ENCODE data around the gene TOMM34.

DNA sequence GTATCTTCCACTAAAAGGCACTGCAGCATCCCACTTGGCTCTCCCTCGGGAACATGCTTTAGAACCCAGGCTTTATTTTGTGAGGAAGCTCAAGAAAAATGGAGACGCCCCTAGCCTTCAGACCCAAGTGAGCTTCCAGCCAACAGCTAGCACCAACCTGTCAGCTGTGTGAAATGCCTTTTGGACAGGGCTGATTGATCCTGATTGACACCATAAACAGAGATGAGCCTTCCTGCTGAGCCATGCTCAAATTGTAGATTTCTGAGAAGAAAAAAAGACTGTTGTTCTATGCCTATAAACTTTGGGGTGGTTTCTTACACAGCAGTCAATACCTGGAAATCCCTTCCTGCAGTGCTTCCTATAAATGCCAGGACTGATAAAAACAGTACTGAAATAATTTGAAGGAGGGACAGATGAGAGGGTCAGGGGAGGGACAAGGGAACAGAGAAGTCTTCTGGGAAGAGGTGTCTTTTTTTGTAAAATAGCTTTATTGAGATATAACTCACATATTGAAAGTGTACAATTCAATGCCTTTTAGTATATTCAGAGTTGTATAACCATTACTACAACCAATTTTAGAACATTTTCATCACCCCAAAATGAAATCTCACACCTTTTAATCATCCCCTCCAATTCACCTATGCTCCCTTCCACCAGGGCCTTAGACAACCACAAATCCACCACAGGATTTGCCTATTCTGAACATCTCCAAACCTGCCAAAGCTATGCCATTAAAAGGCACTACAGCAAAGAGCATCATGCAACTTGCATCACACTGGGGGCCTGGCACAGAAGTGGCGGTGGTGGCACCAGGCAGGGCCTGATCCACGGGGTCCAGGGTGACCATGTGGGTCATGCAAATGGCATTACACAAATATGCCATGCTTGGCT lies 3.4 kb upstream of the TOMM34 start:
- TF ChIP-seq TARDBP (IDR thresholded peaks at IDR 0.05): no peak
- TF ChIP-seq, protein P1, sequence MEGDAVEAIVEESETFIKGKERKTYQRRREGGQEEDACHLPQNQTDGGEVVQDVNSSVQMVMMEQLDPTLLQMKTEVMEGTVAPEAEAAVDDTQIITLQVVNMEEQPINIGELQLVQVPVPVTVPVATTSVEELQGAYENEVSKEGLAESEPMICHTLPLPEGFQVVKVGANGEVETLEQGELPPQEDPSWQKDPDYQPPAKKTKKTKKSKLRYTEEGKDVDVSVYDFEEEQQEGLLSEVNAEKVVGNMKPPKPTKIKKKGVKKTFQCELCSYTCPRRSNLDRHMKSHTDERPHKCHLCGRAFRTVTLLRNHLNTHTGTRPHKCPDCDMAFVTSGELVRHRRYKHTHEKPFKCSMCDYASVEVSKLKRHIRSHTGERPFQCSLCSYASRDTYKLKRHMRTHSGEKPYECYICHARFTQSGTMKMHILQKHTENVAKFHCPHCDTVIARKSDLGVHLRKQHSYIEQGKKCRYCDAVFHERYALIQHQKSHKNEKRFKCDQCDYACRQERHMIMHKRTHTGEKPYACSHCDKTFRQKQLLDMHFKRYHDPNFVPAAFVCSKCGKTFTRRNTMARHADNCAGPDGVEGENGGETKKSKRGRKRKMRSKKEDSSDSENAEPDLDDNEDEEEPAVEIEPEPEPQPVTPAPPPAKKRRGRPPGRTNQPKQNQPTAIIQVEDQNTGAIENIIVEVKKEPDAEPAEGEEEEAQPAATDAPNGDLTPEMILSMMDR (IDR thresholded peaks at IDR 0.05 in 2 of 3, conservative IDR thresholded peaks at IDR 0.05 in 1 of 3; ENCODE audit: insufficient read depth in 2 of 3, low read depth in 1 of 3, low read length in 3 of 3): no peak
- TF ChIP-seq JUN (IDR thresholded peaks at IDR 0.05; ENCODE audit: borderline replicate concordance, low read depth, low read length): no peak
- TF ChIP-seq JUN (CRISPR knock-in tag; IDR thresholded peaks at IDR 0.05; ENCODE audit: borderline replicate concordance): no peak
- no peak for TF ChIP-seq TEAD4 (IDR thresholded peaks at IDR 0.05; ENCODE audit: low read length)
- TF ChIP-seq TEAD4 (CRISPR knock-in tag; IDR thresholded peaks at IDR 0.05; ENCODE audit: borderline replicate concordance): no peak
- TF ChIP-seq, protein P2, sequence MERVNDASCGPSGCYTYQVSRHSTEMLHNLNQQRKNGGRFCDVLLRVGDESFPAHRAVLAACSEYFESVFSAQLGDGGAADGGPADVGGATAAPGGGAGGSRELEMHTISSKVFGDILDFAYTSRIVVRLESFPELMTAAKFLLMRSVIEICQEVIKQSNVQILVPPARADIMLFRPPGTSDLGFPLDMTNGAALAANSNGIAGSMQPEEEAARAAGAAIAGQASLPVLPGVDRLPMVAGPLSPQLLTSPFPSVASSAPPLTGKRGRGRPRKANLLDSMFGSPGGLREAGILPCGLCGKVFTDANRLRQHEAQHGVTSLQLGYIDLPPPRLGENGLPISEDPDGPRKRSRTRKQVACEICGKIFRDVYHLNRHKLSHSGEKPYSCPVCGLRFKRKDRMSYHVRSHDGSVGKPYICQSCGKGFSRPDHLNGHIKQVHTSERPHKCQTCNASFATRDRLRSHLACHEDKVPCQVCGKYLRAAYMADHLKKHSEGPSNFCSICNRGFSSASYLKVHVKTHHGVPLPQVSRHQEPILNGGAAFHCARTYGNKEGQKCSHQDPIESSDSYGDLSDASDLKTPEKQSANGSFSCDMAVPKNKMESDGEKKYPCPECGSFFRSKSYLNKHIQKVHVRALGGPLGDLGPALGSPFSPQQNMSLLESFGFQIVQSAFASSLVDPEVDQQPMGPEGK (CRISPR knock-in tag; IDR thresholded peaks at IDR 0.05; ENCODE audit: borderline replicate concordance): no peak
- no peak for TF ChIP-seq GABPA (tag; conservative IDR thresholded peaks at IDR 0.05; ENCODE audit: low read depth)
- TF ChIP-seq NR2F6 (CRISPR knock-in tag; IDR thresholded peaks at IDR 0.05): no peak
- TF ChIP-seq, protein P3, sequence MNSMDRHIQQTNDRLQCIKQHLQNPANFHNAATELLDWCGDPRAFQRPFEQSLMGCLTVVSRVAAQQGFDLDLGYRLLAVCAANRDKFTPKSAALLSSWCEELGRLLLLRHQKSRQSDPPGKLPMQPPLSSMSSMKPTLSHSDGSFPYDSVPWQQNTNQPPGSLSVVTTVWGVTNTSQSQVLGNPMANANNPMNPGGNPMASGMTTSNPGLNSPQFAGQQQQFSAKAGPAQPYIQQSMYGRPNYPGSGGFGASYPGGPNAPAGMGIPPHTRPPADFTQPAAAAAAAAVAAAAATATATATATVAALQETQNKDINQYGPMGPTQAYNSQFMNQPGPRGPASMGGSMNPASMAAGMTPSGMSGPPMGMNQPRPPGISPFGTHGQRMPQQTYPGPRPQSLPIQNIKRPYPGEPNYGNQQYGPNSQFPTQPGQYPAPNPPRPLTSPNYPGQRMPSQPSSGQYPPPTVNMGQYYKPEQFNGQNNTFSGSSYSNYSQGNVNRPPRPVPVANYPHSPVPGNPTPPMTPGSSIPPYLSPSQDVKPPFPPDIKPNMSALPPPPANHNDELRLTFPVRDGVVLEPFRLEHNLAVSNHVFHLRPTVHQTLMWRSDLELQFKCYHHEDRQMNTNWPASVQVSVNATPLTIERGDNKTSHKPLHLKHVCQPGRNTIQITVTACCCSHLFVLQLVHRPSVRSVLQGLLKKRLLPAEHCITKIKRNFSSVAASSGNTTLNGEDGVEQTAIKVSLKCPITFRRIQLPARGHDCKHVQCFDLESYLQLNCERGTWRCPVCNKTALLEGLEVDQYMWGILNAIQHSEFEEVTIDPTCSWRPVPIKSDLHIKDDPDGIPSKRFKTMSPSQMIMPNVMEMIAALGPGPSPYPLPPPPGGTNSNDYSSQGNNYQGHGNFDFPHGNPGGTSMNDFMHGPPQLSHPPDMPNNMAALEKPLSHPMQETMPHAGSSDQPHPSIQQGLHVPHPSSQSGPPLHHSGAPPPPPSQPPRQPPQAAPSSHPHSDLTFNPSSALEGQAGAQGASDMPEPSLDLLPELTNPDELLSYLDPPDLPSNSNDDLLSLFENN (IDR thresholded peaks at IDR 0.05; ENCODE audit: low read depth in 2 of 2, low read length in 2 of 2): no peak
- no peak for TF ChIP-seq MIER1 (IDR thresholded peaks at IDR 0.05; ENCODE audit: low read depth)
- TF ChIP-seq CHD4 (IDR thresholded peaks at IDR 0.05; ENCODE audit: insufficient read depth, insufficient replicate concordance, low read depth, low read length, poor library complexity, severe bottlenecking): no peak
- TF ChIP-seq, protein P4, sequence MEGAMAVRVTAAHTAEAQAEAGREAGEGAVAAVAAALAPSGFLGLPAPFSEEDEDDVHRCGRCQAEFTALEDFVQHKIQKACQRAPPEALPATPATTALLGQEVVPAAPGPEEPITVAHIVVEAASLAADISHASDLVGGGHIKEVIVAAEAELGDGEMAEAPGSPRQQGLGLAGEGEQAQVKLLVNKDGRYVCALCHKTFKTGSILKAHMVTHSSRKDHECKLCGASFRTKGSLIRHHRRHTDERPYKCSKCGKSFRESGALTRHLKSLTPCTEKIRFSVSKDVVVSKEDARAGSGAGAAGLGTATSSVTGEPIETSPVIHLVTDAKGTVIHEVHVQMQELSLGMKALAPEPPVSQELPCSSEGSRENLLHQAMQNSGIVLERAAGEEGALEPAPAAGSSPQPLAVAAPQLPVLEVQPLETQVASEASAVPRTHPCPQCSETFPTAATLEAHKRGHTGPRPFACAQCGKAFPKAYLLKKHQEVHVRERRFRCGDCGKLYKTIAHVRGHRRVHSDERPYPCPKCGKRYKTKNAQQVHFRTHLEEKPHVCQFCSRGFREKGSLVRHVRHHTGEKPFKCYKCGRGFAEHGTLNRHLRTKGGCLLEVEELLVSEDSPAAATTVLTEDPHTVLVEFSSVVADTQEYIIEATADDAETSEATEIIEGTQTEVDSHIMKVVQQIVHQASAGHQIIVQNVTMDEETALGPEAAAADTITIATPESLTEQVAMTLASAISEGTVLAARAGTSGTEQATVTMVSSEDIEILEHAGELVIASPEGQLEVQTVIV (CRISPR knock-in tag; IDR thresholded peaks at IDR 0.05; ENCODE audit: borderline replicate concordance): no peak
- no peak for TF ChIP-seq JUND (IDR thresholded peaks at IDR 0.05; ENCODE audit: borderline replicate concordance, low read depth, low read length)
- no peak for TF ChIP-seq JUND (tag; IDR thresholded peaks at IDR 0.05; ENCODE audit: borderline replicate concordance, low read depth, low read length)
